Bronchial epithelial cell (primary cell): Measurements from ENCODE around the gene PDGFRB. TPM values are rescaled to one million over a fixed set of nuclear protein-coding genes. Genes with fewer than 3 reads are reported as not detected.

Source experiments
- DNase-seq: peaks from one replicate; pipeline ENCODE4 v3.0.0-alpha.2; 2010; ENCODE audit warnings: low read depth
- FAIRE-seq: peaks from 2 replicates; lab custom pipeline; 2011; peaks lifted over from hg19 to GRCh38; lab: Jason Lieb, UNC
- H3K27me3 ChIP-seq: 2 replicates; pipeline ENCODE4 v1.5.1; 2011; ENCODE audit warnings: low read length; ENCODE audit not compliant: control insufficient read depth, insufficient read depth
- H3K36me3 ChIP-seq: 2 replicates; pipeline ENCODE4 v1.5.1; 2011; ENCODE audit warnings: low read length; ENCODE audit not compliant: control insufficient read depth, insufficient read depth
- H3K4me3 ChIP-seq: 2 replicates; pipeline ENCODE4 v1.5.1; 2011; ENCODE audit warnings: mild to moderate bottlenecking, low read depth, low read length, control low read depth
- CTCF ChIP-seq: IDR thresholded peaks from 2 replicates; pipeline ENCODE4 v1.5.1; 2011; ENCODE audit warnings: mild to moderate bottlenecking, moderate library complexity, low read length, control low read depth, inconsistent platforms; ENCODE audit not compliant: insufficient read depth, severe bottlenecking
- total RNA-seq: library from RNA; depleted of rRNA; stranded (reverse); fragments of >200 nt; gene quantifications from 2 replicates; pipeline ENCODE4 v1.2.1, GENCODE V29; 2014

Gene PDGFRB
- total RNA-seq, 1 donor from 2014 or later, result 1.6 TPM

GRCh38 chr5:150108711-150109514, 46.7 kb downstream of the PDGFRB start:
- DNase-seq (no peak), FAIRE-seq (no peak)
- TF ChIP-seq CTCF, result no peak
- Histone ChIP-seq H3K4me3 (no peak overlapping the region), H3K27me3 (no peaks in the 10 kb centered on the region), H3K36me3 (no peaks in the 10 kb centered on the region)

GRCh38 chr5:150107909-150108447, 47.7 kb downstream of the PDGFRB start:
- DNase-seq (no peak), FAIRE-seq (no peak)
- Histone ChIP-seq H3K27me3 (no peaks in the 10 kb centered on the region), H3K4me3 (no peak overlapping the region), H3K36me3 (no peaks in the 10 kb centered on the region)
- no peak for TF ChIP-seq CTCF

- TF ChIP-seq CTCF, result no peak
- DNase-seq (no peak), FAIRE-seq (no peak)
- no peak overlapping the region for H3K4me3 ChIP-seq
- H3K27me3 ChIP-seq, result no peaks in the 10 kb centered on the region
- no peaks in the 10 kb centered on the region for H3K36me3 ChIP-seq
Measured at GRCh38 chr5:150106674-150107426, 48.8 kb downstream of the PDGFRB start.

- no peaks in the 10 kb centered on the region for H3K36me3 ChIP-seq
- DNase-seq (no peak), FAIRE-seq (no peak)
Measured at GRCh38 chr5:150105928-150106615, 49.6 kb downstream of the PDGFRB start.

GRCh38 chr5:150104550-150104870, 51.1 kb downstream of the PDGFRB start:
- TF ChIP-seq CTCF, result no peak
- Histone ChIP-seq H3K36me3 (no peaks in the 10 kb centered on the region), H3K27me3 (no peaks in the 10 kb centered on the region), H3K4me3 (no peak overlapping the region)
- DNase-seq, result no peak
- FAIRE-seq, result no peak

More at GRCh38 chr5:150105928-150106615, 49.6 kb downstream of the PDGFRB start:
- Histone ChIP-seq H3K27me3 (no peaks in the 10 kb centered on the region), H3K4me3 (no peak overlapping the region)
- no peak for TF ChIP-seq CTCF
